ENCODE results near the gene CCDC149.

DNA sequence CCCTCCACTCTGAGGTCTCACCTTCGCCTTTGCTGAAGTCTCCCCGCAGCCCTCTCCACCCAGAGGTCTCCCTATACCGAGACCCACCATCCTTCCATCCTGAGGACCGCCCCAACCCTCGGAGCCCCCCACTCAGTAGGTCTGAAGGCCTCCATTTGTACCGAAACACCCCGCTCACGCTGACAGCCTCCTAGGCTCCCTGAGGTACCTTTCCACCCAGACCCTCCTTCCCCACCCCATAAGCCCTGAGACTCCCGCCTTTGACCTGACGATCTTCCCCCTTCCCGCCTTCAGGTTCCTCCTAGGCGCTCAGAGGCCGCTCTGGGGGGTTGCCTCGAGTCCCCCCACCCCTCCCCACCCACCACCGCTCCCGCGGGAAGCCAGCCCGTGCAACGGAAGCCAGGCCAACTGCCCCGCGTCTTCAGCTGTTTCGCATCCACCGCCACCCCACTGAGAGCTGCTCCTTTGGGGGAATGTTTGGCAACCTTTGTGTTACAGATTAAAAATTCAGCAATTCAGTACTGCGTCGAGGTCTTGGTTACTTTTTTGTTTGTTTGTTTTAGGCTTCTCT is 112.4 kb downstream of the CCDC149 start:
- TF ChIP-seq ZNF347 (CRISPR knock-in tag; IDR thresholded peaks at IDR 0.05; ENCODE audit: low read depth) (no peak), YBX1 (IDR thresholded peaks at IDR 0.05) (no peak), E4F1 (CRISPR knock-in tag; IDR thresholded peaks at IDR 0.05; ENCODE audit: borderline replicate concordance) (no peak), EZH2 (IDR thresholded peaks at IDR 0.05; ENCODE audit: borderline replicate concordance, low read depth, low read length) (no peak), ZNF263 (CRISPR knock-in tag; IDR thresholded peaks at IDR 0.05; ENCODE audit: borderline replicate concordance) (no peak), CTCF (IDR thresholded peaks at IDR 0.05 in 2 of 3, conservative IDR thresholded peaks at IDR 0.05 in 1 of 3; ENCODE audit: insufficient read depth in 2 of 3, low read depth in 1 of 3, low read length in 3 of 3) (no peak), ZNF23 (CRISPR knock-in tag; IDR thresholded peaks at IDR 0.05) (no peak), SREBF1 (IDR thresholded peaks at IDR 0.05; ENCODE audit: borderline replicate concordance, low read depth, low read length) (no peak), ZNF408 (CRISPR knock-in tag; IDR thresholded peaks at IDR 0.05; ENCODE audit: low read depth) (no peak), SIN3A (IDR thresholded peaks at IDR 0.05; ENCODE audit: borderline replicate concordance in 2 of 2, control insufficient read depth in 1 of 2, low read depth in 2 of 2, low read length in 2 of 2) (no peak), EWSR1 (IDR thresholded peaks at IDR 0.05; ENCODE audit: borderline replicate concordance, low read depth, partially characterized antibody) (no peak)
- TF ChIP-seq, protein P1, sequence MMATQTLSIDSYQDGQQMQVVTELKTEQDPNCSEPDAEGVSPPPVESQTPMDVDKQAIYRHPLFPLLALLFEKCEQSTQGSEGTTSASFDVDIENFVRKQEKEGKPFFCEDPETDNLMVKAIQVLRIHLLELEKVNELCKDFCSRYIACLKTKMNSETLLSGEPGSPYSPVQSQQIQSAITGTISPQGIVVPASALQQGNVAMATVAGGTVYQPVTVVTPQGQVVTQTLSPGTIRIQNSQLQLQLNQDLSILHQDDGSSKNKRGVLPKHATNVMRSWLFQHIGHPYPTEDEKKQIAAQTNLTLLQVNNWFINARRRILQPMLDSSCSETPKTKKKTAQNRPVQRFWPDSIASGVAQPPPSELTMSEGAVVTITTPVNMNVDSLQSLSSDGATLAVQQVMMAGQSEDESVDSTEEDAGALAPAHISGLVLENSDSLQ (IDR thresholded peaks at IDR 0.05), result no peak
